OCI-LY1 (cell line): ENCODE results near the gene BATF.

ENCODE experiments used
- H2AFZ ChIP-seq: fragments of 200-600 bp; sonication (generic), shearing (Covaris generic); 2 replicates; pipeline ENCODE4 v1.6.0; 2014; ENCODE audit warnings: antibody characterized with exemption, mild to moderate bottlenecking, low read length
- H3F3A ChIP-seq: fragments of 200-600 bp; sonication (generic), shearing (Covaris generic); 2 replicates; pipeline ENCODE4 v1.6.0; 2014; ENCODE audit warnings: mild to moderate bottlenecking, antibody characterized with exemption, low read length, moderate library complexity; ENCODE audit not compliant: insufficient read depth
- H3K27ac ChIP-seq: fragments of 200-600 bp; sonication (generic); 2 replicates; pipeline ENCODE4 v1.5.1; 2014; ENCODE audit warnings: low read length, mixed run types, mild to moderate bottlenecking, low read depth; ENCODE audit not compliant: poor library complexity, severe bottlenecking
- H3K27me3 ChIP-seq: fragments of 200-600 bp; sonication (generic); 2 replicates; pipeline ENCODE4 v1.6.0; 2014; ENCODE audit warnings: antibody characterized with exemption, mild to moderate bottlenecking, low read length, moderate library complexity; ENCODE audit not compliant: insufficient read depth
- H3K36me3 ChIP-seq: fragments of 200-600 bp; sonication (generic); 2 replicates; pipeline ENCODE4 v1.6.1; 2014; ENCODE audit warnings: mild to moderate bottlenecking, antibody characterized with exemption, low read length, moderate library complexity, mixed read lengths; ENCODE audit not compliant: insufficient read depth
- H3K4me1 ChIP-seq: fragments of 200-600 bp; sonication (generic); 2 replicates; pipeline ENCODE4 v1.5.1; 2014; ENCODE audit warnings: mild to moderate bottlenecking, low read length, moderate library complexity; ENCODE audit not compliant: insufficient read depth, severe bottlenecking
- H3K4me2 ChIP-seq: fragments of 200-600 bp; sonication (generic), shearing (Covaris generic); 2 replicates; pipeline ENCODE4 v1.6.1; 2014; ENCODE audit warnings: low read length
- H3K4me3 ChIP-seq: fragments of 200-600 bp; sonication (generic); 2 replicates; pipeline ENCODE4 v1.5.1; 2014; ENCODE audit warnings: low read length, low read depth, mild to moderate bottlenecking, mixed read lengths; ENCODE audit not compliant: poor library complexity, severe bottlenecking
- H3K79me2 ChIP-seq: fragments of 200-600 bp; shearing (Covaris generic); 2 replicates; pipeline ENCODE4 v1.6.1; 2016; ENCODE audit warnings: mixed run types, low read length, mixed read lengths; ENCODE audit not compliant: insufficient read depth
- H3K9ac ChIP-seq: fragments of 200-600 bp; sonication (generic), shearing (Covaris generic); 2 replicates; pipeline ENCODE4 v1.6.1; 2014; ENCODE audit warnings: mild to moderate bottlenecking, low read length, mixed read lengths
- H3K9me2 ChIP-seq: fragments of 200-600 bp; sonication (generic), shearing (Covaris generic); 2 replicates; pipeline ENCODE4 v1.6.1; 2014; ENCODE audit warnings: low read depth, mild to moderate bottlenecking, low read length, mixed read lengths
- H3K9me3 ChIP-seq: fragments of 200-600 bp; shearing (Covaris generic); 2 replicates; pipeline ENCODE4 v1.6.1; 2014; ENCODE audit warnings: low read length, mixed read lengths
- H4K20me1 ChIP-seq: fragments of 200-600 bp; sonication (generic), shearing (Covaris generic); 2 replicates; pipeline ENCODE4 v1.6.0; 2016; ENCODE audit warnings: mild to moderate bottlenecking, low read length; ENCODE audit not compliant: insufficient read depth
- CTCF ChIP-seq: fragments of 200-600 bp; sonication (generic), shearing (Covaris generic); IDR thresholded peaks from 2 replicates; pipeline ENCODE4 v1.5.1; 2017; ENCODE audit warnings: mild to moderate bottlenecking, antibody characterized with exemption, low read length, moderate library complexity, mixed read lengths
- EZH2 ChIP-seq: fragments of 200-600 bp; sonication (generic), shearing (Covaris generic); IDR thresholded peaks from 2 replicates; pipeline ENCODE4 v1.8.0; 2017; ENCODE audit warnings: borderline replicate concordance, mixed run types, mild to moderate bottlenecking, antibody characterized with exemption, low read length, moderate library complexity, mixed read lengths

BATF gene

GRCh38 chr14:75579882-75580281, 57.6 kb downstream of the BATF start:
- TF ChIP-seq EZH2, result no peak
- TF ChIP-seq CTCF, result no peak
- Histone ChIP-seq H3K27ac (no peak overlapping the region), H3K4me3 (no peak overlapping the region), H3K4me2 (no peak overlapping the region), H3K9me2 (no peaks in the 10 kb centered on the region), H3K4me1 (peaks cover 12% of the 10 kb centered on the region), H3K36me3 (no peaks in the 10 kb centered on the region), H3K79me2 (no peaks in the 10 kb centered on the region), H4K20me1 (no peaks in the 10 kb centered on the region), H3K9me3 (no peaks in the 10 kb centered on the region), H3K9ac (no peak overlapping the region), H2AFZ (no peak overlapping the region), H3F3A (no peaks in the 10 kb centered on the region), H3K27me3 (no peaks in the 10 kb centered on the region; the same call in 1 of the 2 replicates)

GRCh38 chr14:75587388-75587787, 65.1 kb downstream of the BATF start:
- Histone ChIP-seq H3K36me3 (no peaks in the 10 kb centered on the region), H3F3A (no peaks in the 10 kb centered on the region), H3K27me3 (no peaks in the 10 kb centered on the region), H3K9ac (no peak overlapping the region), H3K4me3 (no peak overlapping the region), H3K79me2 (no peaks in the 10 kb centered on the region), H3K9me2 (no peaks in the 10 kb centered on the region), H3K4me2 (no peak overlapping the region), H2AFZ (no peak overlapping the region), H3K9me3 (0 out of 2 replicates have a peak, but pooled peaks cover 4% of the 10 kb centered on the region), H4K20me1 (no peaks in the 10 kb centered on the region), H3K4me1 (no peaks in the 10 kb centered on the region), H3K27ac (no peak overlapping the region)
- no peak for TF ChIP-seq EZH2
- no peak for TF ChIP-seq CTCF

- no peaks in the 10 kb centered on the region for H3K27me3 ChIP-seq
- H3K4me1 ChIP-seq, result no peaks in the 10 kb centered on the region
- no peak overlapping the region for H3K9ac ChIP-seq
- H3K9me2 ChIP-seq, result no peaks in the 10 kb centered on the region
- no peaks in the 10 kb centered on the region; the same call in 1 of the 2 replicates for H3K36me3 ChIP-seq
- no peaks in the 10 kb centered on the region for H3F3A ChIP-seq
- no peak overlapping the region for H3K4me2 ChIP-seq
- no peak overlapping the region for H2AFZ ChIP-seq
- TF ChIP-seq EZH2 (no peak), CTCF (no peak)
- no peak overlapping the region for H3K27ac ChIP-seq
- no peaks in the 10 kb centered on the region for H4K20me1 ChIP-seq
- H3K9me3 ChIP-seq, result 0 out of 2 replicates have a peak, but pooled peaks cover 5% of the 10 kb centered on the region
- H3K4me3 ChIP-seq, result no peak overlapping the region
- H3K79me2 ChIP-seq, result no peaks in the 10 kb centered on the region
Observed at GRCh38 chr14:75589931-75590330, 67.7 kb downstream of the BATF start.
